SH-SY5Y (cell line): ENCODE results near the gene HOXD8.

Source experiments
- GATA2 ChIP-seq: IDR thresholded peaks from 2 replicates; pipeline ENCODE4 v1.6.1; 2011; ENCODE audit warnings: mild to moderate bottlenecking, low read depth, low read length
- GATA3 ChIP-seq: IDR thresholded peaks from 2 replicates; pipeline ENCODE4 v1.6.1; 2011; ENCODE audit warnings: low read depth, mild to moderate bottlenecking, low read length, moderate library complexity

The HOXD8 gene

GRCh38 chr2:176122683-176123410, 6.7 kb upstream of the HOXD8 start, which contains the start of gene HOXD9:
Gene HOXD9 (plus strand): TSS chr2:176122719. CDS start chr2:176122769, 50 bp downstream.
- no peak for TF ChIP-seq GATA3
- no peak for TF ChIP-seq GATA2

DNA sequence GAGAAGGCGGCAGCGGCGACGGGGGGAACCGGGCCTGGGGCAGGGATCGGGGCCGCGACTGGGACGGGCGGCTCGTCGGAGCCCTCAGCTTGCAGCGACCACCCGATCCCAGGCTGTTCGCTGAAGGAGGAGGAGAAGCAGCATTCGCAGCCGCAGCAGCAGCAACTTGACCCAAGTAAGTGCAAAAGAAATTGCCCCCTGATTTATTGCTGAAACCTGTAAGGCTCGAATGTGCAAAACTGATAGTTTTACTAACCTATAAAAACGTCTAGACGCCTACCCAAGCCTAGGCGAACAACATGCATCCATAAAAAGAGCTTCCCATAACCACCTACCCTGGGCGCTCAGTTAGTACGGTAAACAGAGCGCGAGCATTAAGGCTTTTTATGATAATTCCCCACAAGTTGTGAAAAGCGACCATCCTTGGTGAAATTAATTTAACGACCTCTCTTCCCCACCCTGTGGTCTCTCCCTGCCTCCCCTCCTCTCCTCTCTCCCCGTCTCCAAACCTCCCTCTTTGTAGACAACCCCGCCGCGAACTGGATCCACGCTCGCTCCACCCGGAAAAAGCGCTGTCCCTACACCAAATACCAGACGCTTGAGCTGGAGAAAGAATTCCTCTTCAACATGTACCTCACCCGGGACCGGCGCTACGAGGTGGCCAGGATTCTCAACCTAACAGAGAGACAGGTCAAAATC, 5.9 kb upstream of the HOXD8 start:
- TF ChIP-seq GATA3, result no peak
- TF ChIP-seq GATA2, result no peak

GRCh38 chr2:176124110-176124946, 5.2 kb upstream of the HOXD8 start:
- TF ChIP-seq GATA2 (no peak), GATA3 (no peak)

DNA sequence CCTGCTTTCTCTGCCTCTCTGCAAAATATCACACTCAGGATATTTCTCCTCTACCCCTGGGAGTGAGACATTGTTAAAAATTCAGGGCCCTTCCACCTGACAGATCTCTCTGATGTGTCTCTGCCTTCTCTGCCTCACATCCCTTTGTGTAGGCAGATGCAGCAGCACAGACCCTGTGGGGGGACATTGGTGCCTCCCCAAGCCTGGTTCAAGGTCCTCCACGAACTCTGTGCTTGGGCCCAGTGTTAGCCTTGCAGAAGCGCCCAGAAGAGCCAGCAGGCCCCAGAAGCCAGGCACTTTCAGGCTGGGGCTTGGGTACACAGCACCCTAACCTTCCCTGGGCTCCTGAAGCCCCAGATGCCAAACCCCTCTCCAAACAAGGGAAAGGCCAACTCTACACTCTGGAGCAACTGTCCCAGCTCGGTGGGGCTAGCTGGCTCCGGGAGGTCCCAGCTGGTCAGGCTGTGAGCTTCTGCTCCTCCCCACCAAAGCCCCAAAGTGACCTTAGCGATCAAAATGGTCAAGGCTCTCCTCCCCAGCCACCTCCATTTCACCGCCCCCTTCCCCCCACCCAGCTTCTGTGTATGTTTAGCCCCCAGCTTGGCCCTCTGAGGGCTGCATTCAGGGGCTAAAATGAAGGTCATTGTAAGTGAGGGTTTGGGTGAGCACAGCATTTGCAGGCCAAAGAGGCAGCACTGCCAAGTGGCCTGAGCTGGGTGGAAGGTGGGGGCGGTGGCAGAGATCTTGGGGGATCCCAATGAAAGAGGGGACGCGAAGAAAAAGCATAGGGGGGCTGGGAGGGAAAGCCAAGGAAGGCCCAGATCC, 4.3 kb upstream of the HOXD8 start:
- no peak for TF ChIP-seq GATA2

- TF ChIP-seq GATA2 (no peak), GATA3 (no peak)
Measured at GRCh38 chr2:176125772-176126054, 3.8 kb upstream of the HOXD8 start.

GRCh38 chr2:176126929-176127773, 2.4 kb upstream of the HOXD8 start:
- TF ChIP-seq GATA3, result no peak
- TF ChIP-seq GATA2, result no peak

- TF ChIP-seq GATA3 (no peak), GATA2 (no peak)
Measured at GRCh38 chr2:176127774-176128072, 1.8 kb upstream of the HOXD8 start.

GRCh38 chr2:176128172-176128981, 1.1 kb upstream of the HOXD8 start:
- TF ChIP-seq GATA3 (no peak), GATA2 (no peak)

DNA sequence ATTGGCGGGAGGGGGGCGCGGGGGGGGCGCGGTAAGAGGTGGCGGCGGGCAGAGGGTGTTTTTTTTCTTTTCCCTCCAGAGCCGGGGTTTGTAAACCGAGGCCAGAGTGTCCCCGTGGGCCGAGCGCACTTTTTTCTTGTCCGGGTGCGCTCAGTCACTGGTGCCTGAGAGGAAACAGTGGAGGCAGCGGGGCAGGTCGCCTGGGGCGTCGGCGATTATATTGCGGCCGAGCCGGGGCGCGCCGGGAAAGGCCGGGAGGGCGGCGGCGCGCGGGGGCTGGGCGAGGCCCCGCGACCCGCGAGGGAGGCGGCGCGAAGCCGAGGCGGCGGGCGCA, 275 bp downstream of the HOXD8 start:
- TF ChIP-seq GATA3, result no peak

DNA sequence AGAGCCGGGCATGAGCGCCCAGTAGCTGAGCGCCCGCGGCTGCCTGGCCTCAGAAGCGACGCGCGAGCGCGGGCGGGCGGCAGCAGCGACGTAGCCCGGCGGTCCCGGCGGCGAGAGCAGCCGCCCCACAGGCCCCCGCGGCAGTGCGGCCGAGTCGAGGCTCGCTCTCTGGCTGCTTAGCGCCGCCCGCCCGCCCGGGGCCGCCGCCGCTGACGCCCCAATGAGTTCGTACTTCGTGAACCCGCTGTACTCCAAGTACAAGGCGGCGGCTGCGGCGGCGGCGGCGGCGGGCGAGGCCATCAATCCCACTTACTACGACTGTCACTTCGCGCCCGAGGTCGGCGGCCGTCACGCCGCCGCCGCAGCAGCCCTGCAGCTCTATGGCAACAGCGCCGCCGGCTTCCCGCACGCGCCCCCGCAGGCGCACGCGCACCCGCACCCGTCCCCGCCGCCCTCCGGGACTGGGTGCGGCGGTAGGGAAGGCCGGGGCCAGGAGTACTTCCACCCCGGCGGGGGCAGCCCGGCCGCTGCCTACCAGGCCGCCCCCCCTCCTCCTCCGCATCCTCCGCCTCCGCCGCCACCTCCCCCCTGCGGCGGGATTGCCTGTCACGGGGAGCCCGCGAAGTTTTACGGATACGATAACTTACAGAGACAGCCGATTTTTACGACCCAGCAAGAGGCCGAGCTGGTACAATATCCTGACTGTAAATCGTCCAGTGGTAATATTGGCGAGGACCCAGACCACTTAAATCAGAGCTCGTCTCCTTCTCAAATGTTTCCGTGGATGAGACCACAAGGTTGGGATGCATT, 847 bp downstream of the HOXD8 start:
- TF ChIP-seq GATA2, result no peak
- TF ChIP-seq GATA3, result no peak

- TF ChIP-seq GATA2 (no peak), GATA3 (no peak)
Measured at GRCh38 chr2:176130957-176131847, 1.7 kb downstream of the HOXD8 start.
